GM12891 (cell line): ENCODE data around the gene ZNF273.

Experiments
- DNase-seq: peaks from one replicate; pipeline ENCODE4 v3.0.0; 2011; ENCODE audit warnings: low spot score; ENCODE audit not compliant: insufficient read length
- FAIRE-seq: peaks from 2 replicates; lab custom pipeline; 2011; peaks lifted over from hg19 to GRCh38; lab: Jason Lieb, UNC
- PAX5 ChIP-seq: IDR thresholded peaks from 2 replicates; pipeline ENCODE4 v1.6.1; 2011; ENCODE audit warnings: low read length, moderate library complexity, mild to moderate bottlenecking; ENCODE audit not compliant: insufficient read depth, severe bottlenecking
- POLR2A ChIP-seq: IDR thresholded peaks from 2 replicates; pipeline ENCODE4 v1.6.1; 2011; ENCODE audit warnings: low read depth, low read length, control low read depth
- POLR2AphosphoS5 ChIP-seq: IDR thresholded peaks from 2 replicates; pipeline ENCODE4 v1.6.1; 2011; ENCODE audit warnings: low read depth, low read length, control low read depth
- POU2F2 ChIP-seq: IDR thresholded peaks from 2 replicates; pipeline ENCODE4 v1.6.1; 2011; ENCODE audit warnings: low read depth, mild to moderate bottlenecking, control low read depth, low read length, moderate library complexity
- SPI1 ChIP-seq: IDR thresholded peaks from 2 replicates; pipeline ENCODE4 v1.6.1; 2011; ENCODE audit warnings: low read depth, low read length, control low read depth
- TAF1 ChIP-seq: IDR thresholded peaks from 2 replicates; pipeline ENCODE4 v1.6.1; 2011; ENCODE audit warnings: low read depth, low read length, control low read depth

Gene ZNF273

GRCh38 chr7:64869912-64870562 is 33.0 kb upstream of the ZNF273 start:
- no peak for FAIRE-seq
- no peak for DNase-seq
- TF ChIP-seq POLR2AphosphoS5 (no peak), TAF1 (no peak), SPI1 (no peak), PAX5 (no peak), POU2F2 (no peak), POLR2A (no peak)

- no peak for FAIRE-seq
- TF ChIP-seq POLR2A (no peak), PAX5 (no peak), POLR2AphosphoS5 (no peak), TAF1 (no peak), SPI1 (no peak), POU2F2 (no peak)
- DNase-seq = no peak
Measured at GRCh38 chr7:64870656-64871055, 32.4 kb upstream of the ZNF273 start.

DNA sequence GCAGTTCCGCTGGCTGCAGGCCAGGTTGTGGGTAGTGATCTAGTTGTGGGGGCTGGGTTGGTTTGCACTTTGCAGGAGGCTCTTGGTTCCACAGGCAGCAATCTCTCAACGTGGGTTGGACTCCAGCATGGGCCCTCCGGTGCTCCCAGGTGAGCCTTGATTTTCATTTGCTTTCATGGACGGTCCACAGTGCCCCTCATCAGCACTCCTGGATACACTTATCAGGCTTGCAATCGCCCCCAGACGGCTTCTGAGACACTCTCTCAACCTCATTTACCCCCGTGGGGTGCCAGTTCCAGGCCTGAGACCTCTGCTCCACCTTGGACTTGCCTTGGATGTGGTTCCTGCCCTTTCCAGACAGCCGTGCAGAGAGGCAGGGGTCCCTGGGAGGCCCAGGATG is 31.3 kb upstream of the ZNF273 start:
- no peak for TF ChIP-seq SPI1
- TF ChIP-seq POLR2A = no peak
- DNase-seq = no peak
- no peak for FAIRE-seq

DNA sequence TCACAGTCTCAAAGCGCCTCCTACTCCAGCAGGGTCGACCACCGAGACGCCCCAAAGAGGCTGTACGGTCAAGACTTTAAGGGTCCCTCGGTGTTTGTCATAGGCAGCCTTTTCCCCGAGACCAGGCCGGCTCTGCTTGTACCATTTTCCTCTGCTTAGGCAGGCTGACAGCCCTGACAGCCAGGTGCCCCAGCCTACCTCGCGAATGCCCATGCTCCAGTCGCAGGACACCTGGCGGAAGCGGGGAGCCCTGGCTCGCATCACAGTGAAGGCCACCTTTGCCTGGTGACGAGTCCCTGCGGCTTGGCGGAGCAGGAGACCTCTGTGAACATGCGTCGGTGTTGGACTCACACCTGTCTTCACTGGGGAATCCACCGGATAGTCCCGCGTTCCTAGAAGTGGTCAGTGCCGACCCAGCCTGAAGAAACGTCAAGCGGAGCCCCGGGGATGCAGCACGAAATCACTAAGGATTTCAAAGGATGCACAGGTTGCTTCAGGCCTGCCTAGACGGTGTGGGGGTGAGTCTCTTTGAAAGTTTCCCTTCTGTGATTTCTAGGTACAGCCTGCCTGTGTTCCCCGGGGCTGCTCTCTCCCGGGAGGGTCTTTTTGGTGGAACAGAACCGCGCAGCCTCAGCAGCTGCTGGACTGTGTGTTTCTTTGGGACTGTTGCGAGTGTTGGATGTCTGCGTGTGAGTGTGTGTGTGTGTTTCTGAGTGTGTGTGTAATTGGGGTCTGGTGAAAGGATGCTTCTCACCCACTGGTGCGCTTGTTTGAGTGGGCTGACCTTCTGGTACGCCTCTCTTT is 30.5 kb upstream of the ZNF273 start:
- no peak for TF ChIP-seq TAF1
- no peak for TF ChIP-seq SPI1
- no peak for TF ChIP-seq POU2F2
- TF ChIP-seq POLR2A = no peak
- TF ChIP-seq PAX5 = no peak
- no peak for TF ChIP-seq POLR2AphosphoS5
- no peak for FAIRE-seq

DNA sequence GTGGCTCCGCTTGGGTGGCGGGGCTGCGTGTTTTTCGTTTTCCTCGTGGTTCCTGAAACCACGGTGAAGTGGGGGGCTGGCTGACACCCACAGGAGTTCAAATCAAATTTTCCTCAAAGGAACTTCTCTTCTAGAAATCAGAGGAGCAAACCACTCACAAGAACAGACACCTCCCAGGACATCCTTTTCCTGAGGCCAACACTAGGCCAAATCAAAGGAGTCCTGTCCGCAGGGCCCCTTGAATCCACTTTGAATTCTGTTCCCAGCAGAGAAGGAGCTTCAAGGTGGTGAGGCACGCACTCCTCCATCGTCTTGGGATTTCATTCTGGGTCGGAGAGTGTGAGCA is 29.9 kb upstream of the ZNF273 start:
- DNase-seq = no peak
- TF ChIP-seq POU2F2 (no peak), POLR2A (no peak), TAF1 (no peak), PAX5 (no peak)

More for the DNA sequence above, 30.5 kb upstream of the ZNF273 start:
- DNase-seq = no peak

DNA sequence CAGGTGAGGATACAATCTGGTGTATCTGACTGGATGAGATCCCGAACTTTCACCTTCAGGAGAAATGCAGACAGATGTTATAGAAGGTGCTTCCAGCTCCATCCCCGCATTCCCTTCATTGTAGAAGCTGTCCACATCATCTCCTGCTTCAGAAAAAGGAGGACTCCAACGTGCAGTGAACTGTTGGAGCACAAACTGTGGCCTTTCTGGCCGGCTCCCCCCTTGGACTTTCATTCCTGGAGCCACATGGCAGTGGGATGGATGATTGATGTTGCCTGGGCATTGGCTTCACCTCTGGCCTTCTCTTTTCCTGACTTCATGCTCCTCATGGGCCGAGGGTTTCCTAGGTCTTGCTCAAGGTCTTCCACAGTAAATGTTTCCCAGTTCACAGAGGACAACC is 29.6 kb upstream of the ZNF273 start:
- TF ChIP-seq TAF1 = no peak
- TF ChIP-seq SPI1 = no peak
- no peak for TF ChIP-seq PAX5
- no peak for TF ChIP-seq POU2F2
- TF ChIP-seq POLR2A = no peak
- TF ChIP-seq POLR2AphosphoS5 = no peak
- FAIRE-seq (no peak), DNase-seq (no peak)

More for the DNA sequence above, 29.9 kb upstream of the ZNF273 start:
- no peak for FAIRE-seq

DNA sequence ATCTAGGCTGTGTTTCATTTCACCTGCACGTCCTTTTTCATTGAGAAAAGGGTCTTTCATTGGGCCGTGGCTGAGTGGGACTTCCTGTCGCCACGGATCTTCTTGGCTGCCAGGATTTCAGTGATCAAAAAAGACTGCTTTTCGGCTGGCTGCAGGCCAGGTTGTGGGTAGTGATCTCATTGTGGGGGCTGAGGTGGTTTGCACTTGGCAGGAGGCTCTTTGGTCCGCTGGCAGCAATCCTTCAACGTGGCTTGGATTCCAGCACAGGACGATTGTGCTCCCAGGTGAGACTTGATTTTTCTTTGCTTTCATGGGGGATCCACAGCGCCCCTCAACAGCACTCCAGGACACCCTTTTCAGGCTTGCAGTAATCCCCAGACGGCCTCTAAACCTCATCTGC is 29.0 kb upstream of the ZNF273 start:
- DNase-seq (no peak), FAIRE-seq (no peak)
- TF ChIP-seq TAF1 (no peak), PAX5 (no peak), POU2F2 (no peak), SPI1 (no peak), POLR2AphosphoS5 (no peak), POLR2A (no peak)

GRCh38 chr7:64874562-64875250 is 28.4 kb upstream of the ZNF273 start:
- FAIRE-seq (no peak), DNase-seq (no peak)
- no peak for TF ChIP-seq PAX5
- no peak for TF ChIP-seq POLR2AphosphoS5
- no peak for TF ChIP-seq POLR2A
- TF ChIP-seq TAF1 = no peak
- TF ChIP-seq POU2F2 = no peak
- TF ChIP-seq SPI1 = no peak

GRCh38 chr7:64875258-64875657 is 27.8 kb upstream of the ZNF273 start:
- TF ChIP-seq POLR2AphosphoS5 = no peak
- no peak for TF ChIP-seq SPI1
- no peak for TF ChIP-seq TAF1
- DNase-seq (no peak), FAIRE-seq (no peak)

GRCh38 chr7:64875658-64876406 is 27.2 kb upstream of the ZNF273 start:
- FAIRE-seq (no peak), DNase-seq (no peak)
- TF ChIP-seq POLR2AphosphoS5 (no peak), POLR2A (no peak), TAF1 (no peak), PAX5 (no peak), POU2F2 (no peak), SPI1 (no peak)
